ENCODE results near the gene AK4.

DNA sequence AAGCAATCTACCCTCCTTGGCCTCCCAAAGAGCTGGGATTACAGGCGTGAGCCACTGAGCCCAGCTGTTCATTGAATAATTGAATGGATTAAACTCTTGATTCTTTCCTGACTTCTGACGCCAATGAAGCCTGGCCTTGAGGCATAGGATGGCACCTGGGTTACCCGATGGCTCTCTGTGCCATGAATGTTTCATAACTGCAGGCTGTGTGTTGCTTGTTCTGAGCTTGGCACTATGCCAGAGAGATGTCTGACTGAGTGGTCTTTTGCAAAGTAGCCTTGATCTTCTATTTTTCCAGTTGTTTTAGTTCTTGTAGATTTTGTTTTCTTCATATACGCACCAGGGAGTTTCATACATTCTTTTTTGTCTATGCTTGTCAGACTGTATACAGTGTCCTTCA lies 38.5 kb upstream of the AK4 start:
- TF ChIP-seq, protein P1, sequence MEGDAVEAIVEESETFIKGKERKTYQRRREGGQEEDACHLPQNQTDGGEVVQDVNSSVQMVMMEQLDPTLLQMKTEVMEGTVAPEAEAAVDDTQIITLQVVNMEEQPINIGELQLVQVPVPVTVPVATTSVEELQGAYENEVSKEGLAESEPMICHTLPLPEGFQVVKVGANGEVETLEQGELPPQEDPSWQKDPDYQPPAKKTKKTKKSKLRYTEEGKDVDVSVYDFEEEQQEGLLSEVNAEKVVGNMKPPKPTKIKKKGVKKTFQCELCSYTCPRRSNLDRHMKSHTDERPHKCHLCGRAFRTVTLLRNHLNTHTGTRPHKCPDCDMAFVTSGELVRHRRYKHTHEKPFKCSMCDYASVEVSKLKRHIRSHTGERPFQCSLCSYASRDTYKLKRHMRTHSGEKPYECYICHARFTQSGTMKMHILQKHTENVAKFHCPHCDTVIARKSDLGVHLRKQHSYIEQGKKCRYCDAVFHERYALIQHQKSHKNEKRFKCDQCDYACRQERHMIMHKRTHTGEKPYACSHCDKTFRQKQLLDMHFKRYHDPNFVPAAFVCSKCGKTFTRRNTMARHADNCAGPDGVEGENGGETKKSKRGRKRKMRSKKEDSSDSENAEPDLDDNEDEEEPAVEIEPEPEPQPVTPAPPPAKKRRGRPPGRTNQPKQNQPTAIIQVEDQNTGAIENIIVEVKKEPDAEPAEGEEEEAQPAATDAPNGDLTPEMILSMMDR (conservative IDR thresholded peaks at IDR 0.05), result no peak
- TF ChIP-seq EZH2 (IDR thresholded peaks at IDR 0.05; ENCODE audit: low read depth), result no peak

All from PC-9 (cell line).